GM12875 (cell line): ENCODE results near the gene FAS.

Experiments
- H3K4me3 ChIP-seq: one replicate; pipeline ENCODE4 v1.5.1; 2011; ENCODE audit warnings: low read depth, low read length, control low read depth
- TF ChIP-seq, protein P1 (sequence below): IDR thresholded peaks from 2 replicates; pipeline ENCODE4 v1.5.1; 2011; ENCODE audit warnings: low read depth, mild to moderate bottlenecking, control low read depth, inconsistent platforms, low read length, moderate library complexity, borderline replicate concordance; ENCODE audit not compliant: insufficient read depth

FAS gene

DNA sequence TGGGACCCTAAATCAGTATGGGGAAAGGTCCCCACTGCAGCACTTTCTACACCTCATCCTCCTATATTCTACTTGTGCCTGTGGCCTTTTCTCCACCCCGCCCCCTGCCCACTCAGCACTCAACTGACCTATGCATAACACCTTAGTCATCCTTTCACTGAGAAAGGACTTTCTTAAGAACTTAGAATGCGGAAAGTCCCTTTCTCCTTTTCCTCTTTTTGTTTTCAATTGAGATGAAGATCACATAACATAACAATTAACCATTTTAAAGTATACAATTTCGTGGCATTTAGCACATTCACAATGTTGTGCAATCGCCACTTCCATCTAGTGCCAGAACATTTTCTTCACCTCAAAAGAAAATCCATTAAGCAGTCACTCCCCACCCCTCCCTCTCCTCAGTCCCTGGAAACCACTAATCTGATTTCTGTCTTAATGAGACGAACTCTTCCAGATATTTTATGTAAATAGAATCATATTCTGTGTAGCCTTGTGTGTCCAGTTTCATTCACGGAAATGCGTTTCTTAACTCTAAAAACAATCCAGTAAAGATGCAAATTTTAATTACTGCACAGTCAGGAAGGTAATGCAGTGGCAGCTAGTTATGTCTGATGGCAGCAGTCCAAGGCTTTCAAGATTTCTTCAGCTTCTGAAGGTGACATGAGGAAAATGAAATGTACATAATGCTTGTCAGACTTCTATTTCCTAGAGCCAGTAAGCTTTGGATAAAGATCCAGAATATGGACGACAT lies 41.7 kb downstream of the FAS start:
- H3K4me3 ChIP-seq = no peak overlapping the region
- TF ChIP-seq, protein P1, sequence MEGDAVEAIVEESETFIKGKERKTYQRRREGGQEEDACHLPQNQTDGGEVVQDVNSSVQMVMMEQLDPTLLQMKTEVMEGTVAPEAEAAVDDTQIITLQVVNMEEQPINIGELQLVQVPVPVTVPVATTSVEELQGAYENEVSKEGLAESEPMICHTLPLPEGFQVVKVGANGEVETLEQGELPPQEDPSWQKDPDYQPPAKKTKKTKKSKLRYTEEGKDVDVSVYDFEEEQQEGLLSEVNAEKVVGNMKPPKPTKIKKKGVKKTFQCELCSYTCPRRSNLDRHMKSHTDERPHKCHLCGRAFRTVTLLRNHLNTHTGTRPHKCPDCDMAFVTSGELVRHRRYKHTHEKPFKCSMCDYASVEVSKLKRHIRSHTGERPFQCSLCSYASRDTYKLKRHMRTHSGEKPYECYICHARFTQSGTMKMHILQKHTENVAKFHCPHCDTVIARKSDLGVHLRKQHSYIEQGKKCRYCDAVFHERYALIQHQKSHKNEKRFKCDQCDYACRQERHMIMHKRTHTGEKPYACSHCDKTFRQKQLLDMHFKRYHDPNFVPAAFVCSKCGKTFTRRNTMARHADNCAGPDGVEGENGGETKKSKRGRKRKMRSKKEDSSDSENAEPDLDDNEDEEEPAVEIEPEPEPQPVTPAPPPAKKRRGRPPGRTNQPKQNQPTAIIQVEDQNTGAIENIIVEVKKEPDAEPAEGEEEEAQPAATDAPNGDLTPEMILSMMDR = no peak

DNA sequence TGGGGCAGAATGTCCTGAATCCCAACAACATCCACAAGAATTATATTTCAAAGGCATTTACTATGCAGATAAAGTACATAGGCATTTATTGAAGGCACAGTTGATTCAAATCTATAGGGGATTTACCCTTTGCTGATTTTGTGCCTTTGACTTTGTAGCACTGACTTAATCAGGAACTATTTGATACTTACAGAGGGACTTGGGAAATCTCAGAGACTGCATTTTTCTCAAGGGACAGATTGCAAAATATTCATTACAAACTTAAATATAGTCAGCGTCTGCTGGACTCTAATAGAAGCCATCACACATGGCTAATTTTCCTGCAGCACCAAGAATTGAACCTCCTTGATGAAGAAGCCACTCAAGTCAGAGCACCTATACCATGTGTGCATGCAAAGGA lies 44.9 kb downstream of the FAS start:
- no peak overlapping the region for H3K4me3 ChIP-seq
- TF ChIP-seq, protein P1 = no peak

DNA sequence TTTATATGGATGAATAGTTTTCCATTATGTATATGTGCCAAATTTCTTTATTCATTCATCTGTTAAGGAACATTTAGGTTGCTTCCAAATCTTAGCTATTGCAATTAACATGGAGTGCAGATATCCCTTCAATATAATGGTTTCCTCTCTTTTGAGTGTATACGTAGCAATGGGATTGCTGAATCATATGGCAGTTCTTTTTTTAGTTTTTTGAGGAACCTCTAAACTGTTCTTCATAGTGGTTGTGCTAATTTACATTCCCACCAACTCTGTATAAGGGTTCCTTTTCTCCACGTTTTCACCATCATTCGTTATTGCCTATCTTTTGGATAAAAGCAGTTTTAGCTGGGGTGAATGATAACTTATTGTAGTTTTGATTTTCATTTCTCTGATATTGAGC lies 46.5 kb downstream of the FAS start:
- no peak overlapping the region for H3K4me3 ChIP-seq
- TF ChIP-seq, protein P1 = no peak

DNA sequence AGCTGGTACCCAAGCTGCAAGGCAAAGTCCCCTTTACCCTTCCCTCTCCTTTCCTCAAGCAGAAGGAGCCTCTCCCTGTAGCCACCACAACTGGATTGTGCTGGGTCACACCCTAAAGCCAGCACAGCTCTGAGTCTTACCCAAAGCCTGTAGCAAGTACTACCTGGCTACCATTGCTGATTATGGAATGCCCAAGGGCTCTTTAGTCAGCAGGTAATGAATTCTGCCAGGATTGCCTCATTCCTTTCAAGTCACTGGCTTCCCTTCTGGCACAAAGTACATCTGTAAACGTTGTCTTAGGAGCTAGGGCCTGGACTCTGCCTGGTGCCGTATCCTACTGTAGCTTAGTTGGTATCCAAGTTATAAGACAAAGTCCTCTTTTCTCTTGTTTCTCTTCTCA lies 52.0 kb downstream of the FAS start:
- TF ChIP-seq, protein P1 = no peak
- no peak overlapping the region for H3K4me3 ChIP-seq

DNA sequence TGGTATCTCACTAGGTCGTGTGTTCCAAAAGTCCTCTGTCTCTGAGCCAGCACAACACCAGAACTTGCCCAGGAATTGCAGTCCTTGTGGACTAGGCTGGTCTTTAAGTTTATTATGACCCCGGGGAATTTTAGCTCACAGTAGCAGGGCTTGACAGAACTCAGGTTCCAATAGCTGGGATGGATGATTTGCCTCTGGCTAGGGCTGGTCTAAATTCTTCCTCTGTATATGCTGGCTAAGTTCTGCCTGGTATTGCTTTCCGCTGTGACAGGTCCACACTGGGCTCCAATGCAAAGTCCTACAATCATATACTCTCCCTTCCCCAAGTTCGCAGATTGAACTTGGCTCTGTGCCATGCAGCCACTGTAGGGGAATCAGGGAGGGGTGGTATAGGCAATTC lies 52.5 kb downstream of the FAS start:
- TF ChIP-seq, protein P1 = no peak
- no peak overlapping the region for H3K4me3 ChIP-seq

DNA sequence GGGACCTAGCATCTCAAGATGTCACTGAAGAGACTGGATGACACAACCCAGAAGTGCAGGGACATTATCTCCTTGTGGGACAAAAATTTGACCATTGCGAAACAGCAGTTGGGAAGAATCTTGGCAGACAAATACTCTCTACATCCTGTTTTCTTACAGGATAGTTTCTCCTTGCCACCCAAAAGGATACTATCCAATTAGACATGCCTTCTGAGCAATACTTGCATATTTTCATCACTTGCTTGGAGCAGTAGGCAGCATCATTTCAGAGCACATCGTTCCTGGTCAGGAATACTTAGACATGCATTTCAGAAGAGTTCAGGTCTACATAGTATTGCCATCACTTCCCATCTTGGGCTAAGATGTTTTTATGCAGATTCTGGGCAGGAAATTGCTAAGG lies 56.8 kb downstream of the FAS start:
- TF ChIP-seq, protein P1 = no peak
- no peak overlapping the region for H3K4me3 ChIP-seq

DNA sequence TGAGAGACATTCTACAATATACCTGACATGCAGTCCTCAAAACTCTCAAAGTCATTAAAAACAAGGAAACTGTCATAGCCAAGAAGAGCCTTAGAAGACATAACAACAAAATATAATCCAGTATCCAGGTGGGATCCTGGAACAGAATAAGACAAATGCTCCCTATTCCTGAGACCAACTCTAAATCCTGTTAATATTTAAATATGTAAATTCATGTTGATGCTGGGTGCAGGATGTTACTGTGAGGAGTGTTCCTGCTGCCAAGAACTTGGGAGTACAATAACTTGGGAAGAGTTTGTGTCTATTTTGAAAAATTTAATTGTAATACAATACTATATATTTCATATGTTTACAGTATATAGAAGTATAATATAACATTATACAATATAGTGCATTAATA lies 61.0 kb downstream of the FAS start:
- TF ChIP-seq, protein P1 = no peak
- H3K4me3 ChIP-seq = no peak overlapping the region
